ENCODE measurements around the gene ZNF217. TPM values are rescaled to one million over a fixed set of nuclear protein-coding genes. Genes with fewer than 3 reads are reported as not detected.
"Not testable (repeated sequence)": the region's sequence is repeated elsewhere in the genome, so short reads cannot be mapped to it uniquely, and the experiment has no call there.

The ZNF217 gene
- total RNA-seq, 2 donors from 2014 or later, result 52.7 to 54.2 TPM

DNA sequence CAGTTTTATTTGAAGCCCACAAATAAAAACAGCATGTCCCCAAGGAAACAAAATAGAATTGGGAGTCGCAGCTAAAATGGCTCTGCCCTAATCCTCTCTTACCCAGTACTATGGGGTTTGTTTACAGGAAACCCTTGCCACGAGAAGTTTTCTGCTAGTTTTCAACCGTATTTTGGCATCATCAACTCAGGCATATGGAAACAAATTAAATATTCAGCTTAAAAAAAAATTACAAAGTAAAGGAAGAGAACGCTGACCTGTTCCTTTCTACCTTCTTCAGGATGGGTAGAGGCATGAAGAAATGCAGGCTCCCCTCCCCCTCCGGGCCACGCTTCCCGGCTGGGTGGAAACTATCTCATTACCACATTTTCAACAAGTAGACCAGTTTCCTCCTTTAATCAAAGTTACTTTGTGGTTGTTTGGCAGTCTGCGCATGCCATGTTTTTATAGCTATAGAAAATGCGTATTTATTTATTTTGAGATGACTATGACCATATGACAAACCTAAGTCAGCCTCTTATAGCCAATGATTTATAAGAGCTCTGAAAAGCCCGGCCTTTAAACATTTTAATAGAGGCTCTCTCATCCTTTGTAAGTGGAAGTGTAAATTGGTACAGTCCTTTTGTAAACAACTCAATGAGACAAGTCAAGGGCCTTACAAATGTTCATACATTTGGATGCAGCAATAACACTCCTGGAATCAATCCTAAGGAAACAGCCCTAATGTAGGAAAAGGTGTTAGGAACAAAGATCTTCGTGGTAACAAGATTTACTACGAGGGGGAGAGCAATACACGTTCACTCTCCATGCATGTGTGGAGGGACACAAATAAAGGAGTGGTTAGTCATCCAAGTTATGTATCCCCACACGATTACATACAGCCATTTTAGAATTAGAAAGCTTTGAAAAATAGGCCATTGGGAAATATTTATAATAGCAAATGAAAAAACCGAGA is 16.1 kb upstream of the ZNF217 start:
- Mint-ChIP-seq H3K4me1 (peaks cover 9% of the 10 kb centered on the region), H3K27me3 (no peaks in the 10 kb centered on the region), H3K9me3 (no peaks in the 10 kb centered on the region), H3K4me3 (peak overlapping the region; percentile 89), H3K27ac (peak overlapping the region; percentile 95), H3K36me3 (ENCODE audit: low read depth) (no peaks in the 10 kb centered on the region)
- ATAC-seq (replicated peaks), result peak; percentile 85

DNA sequence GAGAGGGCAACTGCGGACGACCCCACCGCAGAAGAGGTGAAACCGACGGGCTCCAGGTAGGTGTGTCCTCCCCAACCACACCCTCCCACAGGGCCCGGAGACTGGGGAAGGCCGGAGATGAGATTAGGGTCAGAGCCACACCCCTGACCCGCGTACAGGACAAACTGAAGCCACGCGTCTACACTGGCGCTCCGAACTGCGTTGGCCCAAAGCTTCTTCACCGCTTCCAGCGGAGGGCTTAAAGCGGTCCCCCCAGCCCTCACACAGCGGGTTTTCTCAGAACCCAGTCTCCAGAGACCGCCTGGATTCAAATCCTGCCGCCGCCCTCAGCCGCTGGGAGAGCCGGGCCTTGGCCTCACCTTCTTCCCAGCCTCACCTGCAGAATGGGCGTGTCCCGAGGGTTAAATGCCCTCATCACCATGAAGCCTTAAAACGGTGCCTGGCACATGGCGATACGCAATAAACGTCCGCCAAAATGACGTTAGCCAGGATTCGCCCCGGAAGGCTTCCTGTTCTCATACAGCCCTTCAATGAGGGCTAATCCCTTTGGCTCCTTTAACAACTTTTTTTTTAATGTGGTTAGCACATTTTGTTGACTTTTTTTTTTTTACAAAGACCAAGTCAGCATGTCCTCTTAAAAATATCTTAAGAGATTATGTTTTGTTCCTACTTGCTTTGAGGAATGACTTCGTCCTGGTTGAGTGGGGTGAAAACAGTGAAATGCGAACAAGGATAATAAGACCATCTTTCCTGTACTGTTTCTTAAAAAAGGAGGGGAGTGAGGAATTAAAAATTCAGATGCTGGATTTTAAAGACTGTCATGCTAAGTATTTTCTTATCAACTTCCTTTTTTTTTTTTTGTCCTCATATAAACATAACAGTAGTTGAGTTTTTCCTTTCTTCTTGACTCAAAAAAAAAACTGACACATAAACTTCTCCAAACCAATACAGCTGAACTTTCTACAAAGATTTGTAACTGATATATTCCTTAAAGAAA is 15.1 kb upstream of the ZNF217 start:
- Mint-ChIP-seq H3K4me1 (peaks cover 12% of the 10 kb centered on the region), H3K4me3 (peak overlapping the region; percentile 89)

DNA sequence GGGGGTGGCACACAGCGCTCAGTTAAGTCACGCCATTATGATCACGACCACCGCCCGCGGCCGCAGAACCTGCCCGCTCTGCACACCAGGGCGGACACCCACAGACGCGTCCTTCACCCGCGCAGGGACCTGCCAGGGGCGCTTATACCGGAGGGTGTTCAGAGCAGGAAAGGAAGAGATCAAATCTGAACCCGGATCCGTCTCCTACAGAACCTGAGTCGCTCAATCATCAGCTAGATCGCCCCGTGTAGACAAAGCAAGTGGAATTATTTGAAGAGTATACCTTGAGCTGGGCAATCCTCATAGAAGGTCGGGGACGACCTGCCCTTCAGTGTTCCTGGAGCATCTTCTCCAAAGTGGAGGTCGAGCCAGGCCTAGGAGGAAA is 14.4 kb upstream of the ZNF217 start:
- no peaks in the 10 kb centered on the region for H3K27me3 Mint-ChIP-seq
- no peaks in the 10 kb centered on the region for H3K36me3 Mint-ChIP-seq (ENCODE audit: low read depth)

More for the DNA sequence above, 15.1 kb upstream of the ZNF217 start:
- peak; percentile 33 for ATAC-seq (replicated peaks)
- no peaks in the 10 kb centered on the region for H3K9me3 Mint-ChIP-seq
- H3K36me3 Mint-ChIP-seq (ENCODE audit: low read depth), result no peaks in the 10 kb centered on the region
- H3K27me3 Mint-ChIP-seq, result no peaks in the 10 kb centered on the region
- H3K27ac Mint-ChIP-seq, result peak overlapping the region; percentile 95

DNA sequence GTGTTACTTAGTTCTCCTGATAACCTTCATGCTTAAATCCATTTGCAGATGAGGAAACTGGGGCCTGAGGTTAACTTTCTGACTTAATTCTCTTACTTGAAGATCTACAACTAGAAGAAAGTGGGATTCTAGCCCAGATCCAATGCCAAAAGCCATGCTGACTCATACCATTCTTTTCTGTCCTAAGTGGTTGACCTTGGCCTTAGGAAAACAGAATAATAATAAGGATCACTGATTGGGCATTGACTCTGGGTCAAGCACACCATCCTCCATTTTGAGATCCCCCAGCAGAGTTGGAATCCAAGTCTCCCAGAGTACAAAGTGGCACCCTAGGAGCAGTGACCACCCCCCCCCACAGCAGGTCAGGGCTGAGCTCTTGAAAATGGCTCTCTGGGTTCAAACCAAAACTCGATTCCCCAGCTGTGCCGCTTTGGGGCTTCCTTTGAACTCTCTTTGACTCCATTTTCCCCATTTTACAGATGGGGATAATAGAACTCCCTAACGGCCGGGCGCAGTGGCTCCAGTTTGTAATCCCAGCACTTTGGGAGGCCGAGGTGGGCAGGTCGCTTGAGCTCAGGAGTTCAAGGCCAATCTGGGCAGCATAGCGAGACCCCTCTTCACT is 12.8 kb upstream of the ZNF217 start:
- H3K36me3 Mint-ChIP-seq (ENCODE audit: low read depth), result no peaks in the 10 kb centered on the region
- no peak overlapping the region for H3K27ac Mint-ChIP-seq
- H3K4me3 Mint-ChIP-seq, result no peak overlapping the region
- H3K9me3 Mint-ChIP-seq, result no peaks in the 10 kb centered on the region
- no peaks in the 10 kb centered on the region for H3K27me3 Mint-ChIP-seq
- no peak for ATAC-seq (replicated peaks)
- H3K4me1 Mint-ChIP-seq, result peaks cover 13% of the 10 kb centered on the region

More for the DNA sequence above, 14.4 kb upstream of the ZNF217 start:
- Mint-ChIP-seq H3K27ac (peak overlapping the region; percentile 95), H3K4me3 (peak overlapping the region; percentile 89), H3K9me3 (no peaks in the 10 kb centered on the region), H3K4me1 (peaks cover 13% of the 10 kb centered on the region)
- no peak for ATAC-seq (replicated peaks)

DNA sequence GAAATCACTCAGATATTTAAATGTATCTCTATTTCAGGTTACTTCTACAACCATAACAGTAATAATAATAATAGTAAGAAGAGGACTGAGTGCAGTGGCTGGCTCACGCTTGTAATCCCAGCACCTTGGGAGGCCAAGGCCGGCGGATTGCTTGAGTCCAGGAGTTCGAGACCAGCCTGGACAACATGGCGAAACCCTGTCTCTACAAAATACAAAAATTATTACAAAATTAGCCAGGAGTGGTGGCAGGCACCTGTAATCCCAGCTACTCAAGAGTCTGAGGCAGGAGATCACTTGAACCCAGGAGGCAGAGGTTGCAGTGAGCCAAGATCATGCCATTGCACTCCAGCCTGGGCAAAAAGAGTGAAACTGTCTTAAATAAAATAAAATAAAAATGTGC is 11.8 kb upstream of the ZNF217 start:
- H3K36me3 Mint-ChIP-seq (ENCODE audit: low read depth); H3K4me3 Mint-ChIP-seq; ATAC-seq (replicated peaks); H3K27me3 Mint-ChIP-seq; H3K9me3 Mint-ChIP-seq; H3K27ac Mint-ChIP-seq: not testable (repeated sequence)
- H3K4me1 Mint-ChIP-seq, result peaks cover 13% of the 10 kb centered on the region

DNA sequence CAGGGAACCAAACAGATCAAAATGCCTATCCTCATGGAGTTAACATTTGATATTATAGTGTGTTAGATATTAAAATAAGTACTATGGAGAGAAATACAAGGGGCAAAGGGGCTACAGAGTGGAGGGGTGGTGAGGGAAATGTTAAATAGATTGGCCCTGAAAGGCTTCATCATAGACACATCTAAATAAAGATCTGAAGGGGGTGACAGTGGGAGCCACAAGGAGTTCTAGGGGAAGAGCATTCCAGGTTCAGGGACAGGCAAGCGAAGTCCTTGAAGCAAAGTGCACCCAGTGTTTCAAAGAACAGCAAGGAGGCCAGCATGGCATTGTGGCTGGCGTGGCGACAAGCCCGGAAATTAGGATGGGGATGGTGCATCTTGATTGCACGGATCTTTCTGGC is 11.2 kb upstream of the ZNF217 start:
- H3K4me3 Mint-ChIP-seq, result not testable (repeated sequence)

DNA sequence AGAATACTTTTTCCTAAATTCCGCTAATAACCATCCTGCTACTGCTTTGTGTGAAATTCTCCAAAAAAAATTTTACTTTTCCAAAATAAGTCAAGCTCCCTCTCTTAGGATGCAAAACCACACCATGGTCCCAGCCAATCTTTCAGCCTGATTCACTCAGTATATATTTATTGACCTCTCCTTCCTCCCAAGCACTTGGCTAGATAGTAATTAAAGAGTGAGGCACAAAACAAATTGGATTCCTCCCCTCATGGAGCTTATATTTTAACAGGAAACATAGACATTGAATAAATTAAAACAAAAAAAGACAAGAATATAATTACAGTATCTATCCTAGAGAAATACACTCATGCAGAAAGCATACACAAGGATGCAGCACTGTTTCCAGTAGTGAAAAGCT is 9.0 kb upstream of the ZNF217 start:
- Mint-ChIP-seq H3K36me3 (ENCODE audit: low read depth) (no peaks in the 10 kb centered on the region), H3K9me3 (no peaks in the 10 kb centered on the region), H3K4me1 (peaks cover 22% of the 10 kb centered on the region), H3K27ac (no peak overlapping the region), H3K27me3 (no peaks in the 10 kb centered on the region), H3K4me3 (no peak overlapping the region)
- ATAC-seq (replicated peaks), result no peak

More for the DNA sequence above, 11.2 kb upstream of the ZNF217 start:
- H3K4me1 Mint-ChIP-seq; H3K9me3 Mint-ChIP-seq; H3K27me3 Mint-ChIP-seq; ATAC-seq (replicated peaks); H3K36me3 Mint-ChIP-seq (ENCODE audit: low read depth); H3K27ac Mint-ChIP-seq: not testable (repeated sequence)

DNA sequence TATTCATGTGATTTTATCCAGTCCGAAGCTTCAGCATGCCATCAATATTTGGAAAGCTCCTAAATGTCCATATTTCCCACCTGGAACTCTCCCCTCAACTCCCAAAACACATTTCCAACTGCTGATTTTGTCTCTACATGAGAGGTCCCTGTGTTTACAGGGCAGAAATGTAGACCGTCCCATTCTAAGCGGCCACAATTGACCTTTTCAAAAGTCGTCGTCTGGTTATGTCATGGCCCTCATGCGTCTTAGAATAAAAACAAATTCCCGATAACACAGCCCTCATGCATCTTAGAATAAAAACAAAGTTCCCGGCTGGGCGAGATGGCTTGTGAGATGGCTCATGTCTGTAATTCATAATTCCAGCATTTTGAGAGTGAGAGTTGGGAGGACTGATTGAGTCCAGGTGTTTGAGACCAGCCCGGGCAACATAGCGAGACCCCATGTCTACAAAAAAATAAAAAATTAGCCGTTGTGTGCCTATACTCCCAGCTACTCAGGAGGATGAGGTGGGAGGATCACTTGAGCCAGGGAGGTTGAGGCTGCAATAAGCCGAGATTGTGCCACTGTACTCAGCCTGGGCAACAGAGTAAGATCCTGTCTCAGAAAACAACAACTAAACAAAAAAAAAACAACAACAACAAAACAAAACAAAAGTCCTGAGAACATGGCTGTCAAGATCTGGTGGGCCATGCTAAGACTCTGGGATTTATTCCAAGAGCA is 6.4 kb upstream of the ZNF217 start:
- Mint-ChIP-seq H3K27me3 (no peaks in the 10 kb centered on the region), H3K9me3 (no peaks in the 10 kb centered on the region), H3K4me3 (no peak overlapping the region), H3K4me1 (peaks cover 37% of the 10 kb centered on the region), H3K27ac (peak overlapping the region; percentile 2), H3K36me3 (ENCODE audit: low read depth) (peaks cover 4% of the 10 kb centered on the region)
- no peak for ATAC-seq (replicated peaks)

DNA sequence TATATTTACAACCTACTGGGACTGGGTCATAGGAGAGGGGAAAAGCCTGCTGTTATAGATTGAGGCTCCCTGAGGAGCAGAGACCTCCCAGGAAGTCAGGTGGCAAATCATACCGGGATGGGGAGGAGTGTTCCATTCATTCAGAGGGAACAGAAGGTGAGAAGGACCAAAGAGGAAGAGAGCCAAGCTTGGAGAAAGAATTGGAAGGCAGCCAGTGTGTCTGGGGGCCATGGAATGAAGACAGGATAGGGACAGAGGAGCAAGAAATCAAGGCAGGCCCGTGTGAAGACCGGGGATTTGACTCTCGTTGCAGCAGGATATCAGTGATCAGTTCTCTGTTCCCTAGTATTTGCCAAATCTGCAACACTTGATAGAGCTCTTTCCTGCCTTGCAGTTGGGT is 5.7 kb upstream of the ZNF217 start:
- Mint-ChIP-seq H3K9me3 (no peaks in the 10 kb centered on the region), H3K27me3 (no peaks in the 10 kb centered on the region), H3K4me1 (peaks cover 37% of the 10 kb centered on the region), H3K4me3 (peak overlapping the region; percentile 61), H3K36me3 (ENCODE audit: low read depth) (peaks cover 4% of the 10 kb centered on the region), H3K27ac (peak overlapping the region; percentile 67)
- ATAC-seq (replicated peaks), result no peak

DNA sequence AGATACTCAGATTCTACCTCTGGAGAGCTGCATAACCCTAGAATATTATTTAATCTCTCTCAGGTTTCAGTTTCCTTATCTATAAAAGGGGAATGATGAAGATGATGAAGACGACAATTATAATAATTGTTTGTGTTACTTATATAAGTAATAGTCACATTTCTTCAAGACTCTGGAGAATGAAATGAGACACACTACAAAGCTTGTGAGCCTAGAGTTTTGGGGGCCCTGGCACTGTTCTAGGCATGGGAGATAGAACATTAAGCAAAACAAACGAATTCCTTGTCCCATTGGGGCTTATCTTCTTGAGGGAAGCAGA is 5.4 kb upstream of the ZNF217 start:
- Mint-ChIP-seq H3K27me3 (no peaks in the 10 kb centered on the region), H3K36me3 (ENCODE audit: low read depth) (peaks cover 4% of the 10 kb centered on the region), H3K27ac (peak overlapping the region; percentile 67), H3K9me3 (no peaks in the 10 kb centered on the region), H3K4me1 (peaks cover 37% of the 10 kb centered on the region), H3K4me3 (peak overlapping the region; percentile 61)
- no peak for ATAC-seq (replicated peaks)

DNA sequence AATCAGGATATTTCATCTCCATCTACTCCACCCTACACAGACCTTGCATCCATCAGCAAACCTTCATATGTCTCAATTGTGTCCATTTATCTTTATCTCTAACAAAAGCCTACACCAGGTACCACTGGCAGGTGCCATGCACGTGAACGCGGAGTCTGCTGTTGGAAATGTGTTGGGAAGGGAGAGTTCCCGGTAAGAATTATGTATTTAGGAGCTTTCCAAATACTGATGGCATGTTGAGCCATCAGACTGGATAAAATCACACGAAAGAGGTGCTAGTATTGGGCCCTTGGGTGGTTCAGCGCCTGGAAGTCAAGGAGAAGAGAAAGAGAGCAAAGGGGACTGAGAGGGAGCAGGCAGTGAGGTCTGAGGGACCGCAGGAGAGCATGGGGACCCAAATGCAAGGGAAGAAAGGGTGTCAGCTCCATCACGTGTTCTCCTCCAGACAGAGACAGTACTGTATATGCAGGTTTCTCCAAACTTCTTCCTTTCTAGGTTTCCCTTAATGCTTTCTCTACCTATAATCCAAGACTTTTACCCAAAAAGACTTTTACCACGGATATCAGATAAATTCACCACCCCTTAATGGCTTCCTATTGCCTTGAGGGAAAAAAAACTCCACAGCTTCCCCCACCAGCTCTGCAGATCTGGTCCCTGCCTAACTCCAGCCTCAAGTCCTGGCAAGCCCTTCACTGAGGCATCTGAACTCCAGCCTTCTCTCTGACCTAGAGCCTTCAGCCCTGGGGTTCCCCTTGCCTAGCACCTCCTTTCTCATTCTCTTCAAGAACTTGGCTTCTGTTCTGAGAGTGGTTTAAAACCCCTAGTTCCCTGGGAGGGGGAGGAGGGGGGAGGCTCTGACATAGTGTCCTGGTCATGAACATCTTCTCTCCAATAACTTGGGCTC is 4.8 kb upstream of the ZNF217 start:
- Mint-ChIP-seq H3K4me3 (peak overlapping the region; percentile 61), H3K9me3 (no peaks in the 10 kb centered on the region), H3K4me1 (peaks cover 33% of the 10 kb centered on the region), H3K27me3 (no peaks in the 10 kb centered on the region), H3K27ac (peak overlapping the region; percentile 67), H3K36me3 (ENCODE audit: low read depth) (peaks cover 4% of the 10 kb centered on the region)
- peak; percentile 9 for ATAC-seq (replicated peaks)

DNA sequence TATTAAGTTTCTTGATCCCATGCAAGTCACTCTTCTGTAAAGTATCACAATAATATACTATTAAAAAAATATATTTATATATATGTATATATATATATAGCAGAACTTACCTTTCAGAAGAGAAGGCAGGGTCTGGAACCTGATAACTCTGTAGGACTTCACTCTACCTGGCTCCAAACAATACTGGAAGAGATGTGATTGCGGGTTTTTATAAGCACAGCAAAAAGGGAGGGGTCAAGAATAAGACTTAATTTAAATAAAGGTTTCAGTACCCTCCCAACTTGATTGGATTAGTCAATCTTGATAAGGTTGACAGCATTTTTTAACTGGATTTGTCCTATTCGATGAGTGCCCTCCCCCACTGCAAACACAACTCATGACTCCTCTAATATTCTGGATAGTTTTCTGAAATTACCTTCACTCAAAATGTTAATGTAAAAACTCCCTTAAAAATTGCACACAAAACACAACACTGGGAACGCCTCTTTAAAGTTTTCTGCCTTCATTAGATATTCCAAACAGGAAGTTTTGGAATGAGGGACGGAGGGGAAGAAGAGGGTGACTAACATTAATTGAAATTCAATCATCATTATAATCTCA is 4.0 kb upstream of the ZNF217 start:
- H3K4me3 Mint-ChIP-seq, result peak overlapping the region; percentile 86
- H3K4me1 Mint-ChIP-seq, result peaks cover 33% of the 10 kb centered on the region
- H3K27ac Mint-ChIP-seq, result peak overlapping the region; percentile 67
- peaks cover 6% of the 10 kb centered on the region for H3K36me3 Mint-ChIP-seq (ENCODE audit: low read depth)
- H3K27me3 Mint-ChIP-seq, result no peaks in the 10 kb centered on the region
- no peaks in the 10 kb centered on the region for H3K9me3 Mint-ChIP-seq
- ATAC-seq (replicated peaks), result no peak
